Activated CD4-positive, alpha-beta T cell treated with anti-CD3 and anti-CD28 coated beads, Interleukin-2, amount 10 ng/mL, durations not matched to agents 7 days and 5 days (primary cell): ENCODE results near the gene SNX10. TPM values are rescaled to one million over a fixed set of nuclear protein-coding genes. Genes with fewer than 3 reads are reported as not detected.

Source experiments
- CTCF ChIA-PET: fragments of 350-600 bp; sonication (Branson Sonifier 250); formaldehyde crosslinking; loops from one replicate; lab custom pipeline; 2021; ENCODE audit warnings: antibody characterized with exemption; lab: Charles Lee
- POLR2A ChIA-PET: fragments of 350-600 bp; sonication (Branson Sonifier 250); formaldehyde crosslinking; loops from one replicate; lab custom pipeline; 2021; ENCODE audit warnings: antibody characterized with exemption; lab: Charles Lee
- DNase-seq: peaks from one replicate; pipeline ENCODE4 v3.0.0-alpha.2; 2020
- H3K27ac Mint-ChIP-seq: one replicate; pipeline ENCODE4 v1.8.0; 2021; ENCODE audit warnings: mild to moderate bottlenecking, moderate library complexity, mixed read lengths
- H3K27me3 Mint-ChIP-seq: one replicate; pipeline ENCODE4 v1.8.0; 2021; ENCODE audit warnings: mixed read lengths
- H3K36me3 Mint-ChIP-seq: one replicate; pipeline ENCODE4 v1.8.0; 2021; ENCODE audit warnings: low read depth, mixed read lengths
- H3K4me1 Mint-ChIP-seq: one replicate; pipeline ENCODE4 v1.8.0; 2021; ENCODE audit warnings: mixed read lengths
- H3K4me3 Mint-ChIP-seq: one replicate; pipeline ENCODE4 v1.8.0; 2021; ENCODE audit warnings: mild to moderate bottlenecking, moderate library complexity, mixed read lengths
- H3K9me3 Mint-ChIP-seq: one replicate; pipeline ENCODE4 v1.8.0; 2021; ENCODE audit warnings: mixed read lengths
- total RNA-seq, 2 experiments: library from RNA; stranded (reverse); gene quantifications; one replicate each; pipeline ENCODE4 v1.2.3, GENCODE V29; 2021

SNX10 gene
- total RNA-seq, 2 experiments from 2014 or later: 28.1 to 28.9 TPM

DNA sequence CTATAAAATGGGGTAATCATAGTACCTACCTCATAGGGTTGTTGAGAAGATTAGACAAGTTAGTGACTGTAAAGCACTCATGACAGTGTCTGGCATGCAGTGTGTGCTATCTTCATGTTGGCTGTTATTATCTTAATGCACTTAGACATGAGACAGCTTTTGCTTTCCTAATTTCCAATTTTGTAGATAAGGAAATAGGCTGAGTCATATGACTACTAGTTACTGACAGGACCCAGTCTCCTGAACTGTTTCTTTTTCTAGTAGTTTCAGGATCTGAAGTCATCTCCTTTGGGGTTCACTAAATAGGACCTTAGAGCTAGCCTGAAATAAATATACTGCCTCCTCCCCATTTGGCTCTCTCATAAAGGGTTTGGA lies 74.2 kb downstream of the SNX10 start:
- Mint-ChIP-seq H3K27me3 (no peaks in the 10 kb centered on the region), H3K36me3 (peaks cover 11% of the 10 kb centered on the region), H3K4me3 (no peak overlapping the region), H3K9me3 (no peaks in the 10 kb centered on the region), H3K4me1 (peaks cover 18% of the 10 kb centered on the region), H3K27ac (no peak overlapping the region)
- no peak for DNase-seq
- ChIA-PET POLR2A (no interaction called here), CTCF (interaction anchor here (0.9 to 1.9 kb wide), 7 partner anchors 13 to 795 kb away, joined by 3 to 9 read pairs (median 4); no protein-coding TSS in a partner anchor)

DNA sequence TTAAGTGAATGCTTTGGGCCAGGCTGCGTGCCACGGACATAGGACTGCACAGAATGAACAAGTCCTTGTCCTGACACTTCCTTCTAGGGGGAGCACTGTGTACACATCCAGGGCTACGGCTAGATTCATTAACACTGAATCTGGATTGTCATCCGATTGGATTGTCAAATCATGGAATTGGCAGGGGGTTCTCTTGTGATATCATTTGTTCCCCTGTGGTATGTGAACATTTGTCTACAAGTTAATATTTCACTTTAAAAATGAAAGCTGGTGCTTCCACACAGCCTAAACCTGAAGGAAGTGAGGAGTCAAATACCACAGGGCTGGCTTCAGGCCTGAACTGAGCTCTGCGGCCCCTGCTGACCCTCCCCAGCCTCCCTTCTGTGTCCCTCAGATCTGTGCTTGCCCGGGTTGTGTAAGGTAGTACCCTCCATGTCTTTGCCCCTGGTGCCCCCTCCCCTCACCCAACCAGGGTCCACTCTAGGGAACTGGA lies 75.6 kb downstream of the SNX10 start:
- peaks cover 18% of the 10 kb centered on the region for H3K4me1 Mint-ChIP-seq
- POLR2A ChIA-PET: no interaction called here
- CTCF ChIA-PET: interaction anchor here (0.5 kb wide), 1 partner anchor 144 kb away, joined by 3 read pairs; no protein-coding TSS in a partner anchor
- no peaks in the 10 kb centered on the region for H3K9me3 Mint-ChIP-seq
- DNase-seq: no peak
- no peak overlapping the region for H3K4me3 Mint-ChIP-seq
- no peaks in the 10 kb centered on the region for H3K27me3 Mint-ChIP-seq
- peaks cover 16% of the 10 kb centered on the region for H3K36me3 Mint-ChIP-seq
- no peak overlapping the region for H3K27ac Mint-ChIP-seq

DNA sequence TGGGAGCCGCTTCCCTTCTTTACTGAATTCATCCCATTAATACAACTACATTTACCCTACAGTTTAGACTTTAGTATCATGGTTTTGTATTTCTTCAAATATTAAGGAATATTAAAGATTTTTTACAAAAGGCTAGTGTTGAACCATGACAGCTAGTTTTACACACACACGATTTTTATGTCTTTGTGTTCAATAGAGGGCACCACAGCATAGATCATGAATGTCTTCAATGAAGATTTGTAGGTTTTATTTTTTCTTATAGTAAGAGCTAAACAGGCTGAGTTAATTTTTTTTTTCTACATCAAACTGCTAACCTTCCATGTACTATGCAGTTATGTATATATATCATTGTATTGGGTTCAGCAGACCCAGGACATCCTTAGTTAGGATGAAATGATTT lies 76.9 kb downstream of the SNX10 start:
- no peak for DNase-seq
- Mint-ChIP-seq H3K4me3 (no peak overlapping the region), H3K9me3 (no peaks in the 10 kb centered on the region), H3K4me1 (peaks cover 18% of the 10 kb centered on the region), H3K36me3 (peaks cover 20% of the 10 kb centered on the region), H3K27me3 (no peaks in the 10 kb centered on the region), H3K27ac (no peak overlapping the region)
- ChIA-PET POLR2A (no interaction called here), CTCF (interaction anchor here (1.1 to 1.2 kb wide), 2 partner anchors 325 to 792 kb away, joined by 3 read pairs; no protein-coding TSS in a partner anchor)

DNA sequence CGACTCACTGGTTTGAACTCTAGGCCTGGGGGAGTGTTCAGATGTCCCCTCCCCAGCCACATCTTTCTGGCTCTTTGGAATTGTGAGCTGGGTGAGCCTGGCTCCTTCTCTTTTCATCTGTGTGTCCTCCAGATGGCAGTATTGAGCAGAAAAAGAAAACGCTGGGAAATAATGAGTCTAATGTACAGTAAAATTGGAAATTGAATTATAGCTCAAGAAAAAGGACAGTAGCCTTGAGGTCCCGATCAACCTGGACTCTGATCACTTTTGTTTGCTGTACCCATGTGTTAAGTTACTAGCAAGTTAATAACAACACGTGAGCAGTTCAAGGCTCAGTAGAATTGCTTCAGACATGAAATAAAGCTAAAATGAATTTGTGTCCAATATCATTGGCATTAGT lies 77.9 kb downstream of the SNX10 start:
- DNase-seq: peak; percentile 56
- CTCF ChIA-PET: interaction anchor here (0.7 to 1.7 kb wide), 17 partner anchors 13 to 792 kb away, joined by 3 to 5 read pairs (median 3); partner anchors contain the start of gene NFE2L3
- no peaks in the 10 kb centered on the region for H3K9me3 Mint-ChIP-seq
- H3K4me1 Mint-ChIP-seq: peaks cover 18% of the 10 kb centered on the region
- no peak overlapping the region for H3K4me3 Mint-ChIP-seq
- POLR2A ChIA-PET: no interaction called here
- peaks cover 26% of the 10 kb centered on the region for H3K36me3 Mint-ChIP-seq
- no peak overlapping the region for H3K27ac Mint-ChIP-seq
- H3K27me3 Mint-ChIP-seq: peaks cover 2% of the 10 kb centered on the region

DNA sequence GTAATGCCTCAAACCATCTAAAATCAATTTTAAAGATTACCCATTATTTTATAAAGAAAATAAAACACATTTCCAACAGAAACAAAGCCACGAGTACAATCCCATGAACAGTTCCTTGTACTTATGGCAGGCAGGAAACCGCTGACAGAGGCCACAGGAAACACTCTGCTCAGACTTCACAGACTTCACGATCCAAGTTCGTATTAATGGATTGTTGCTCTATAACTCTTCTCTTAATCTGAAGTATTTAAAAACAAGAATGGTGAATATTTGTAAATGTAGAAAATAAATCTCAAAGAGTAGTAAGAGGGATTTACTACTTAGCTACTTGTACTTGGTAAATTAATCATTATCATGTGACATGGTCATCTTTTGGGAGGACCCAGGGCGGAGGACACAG lies 78.3 kb downstream of the SNX10 start:
- peaks cover 16% of the 10 kb centered on the region for H3K4me1 Mint-ChIP-seq

DNA sequence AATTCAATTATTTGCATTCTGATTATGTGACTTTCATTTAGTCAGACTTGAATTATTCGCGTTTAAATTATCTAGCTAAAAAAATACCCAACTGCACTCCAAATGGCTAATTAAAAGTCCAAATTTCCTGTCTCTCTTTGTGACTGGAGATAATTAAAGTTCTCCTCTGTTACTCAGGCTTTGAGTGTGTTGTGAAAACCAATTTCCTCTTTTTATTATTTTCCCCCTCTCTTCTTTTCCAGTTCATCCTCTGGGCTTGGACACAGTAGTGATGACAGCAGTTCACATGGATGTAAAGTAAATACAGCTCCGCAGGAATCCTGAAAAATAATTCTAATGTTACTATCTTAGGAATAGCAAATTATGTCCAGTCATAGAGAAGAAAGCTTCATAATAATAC lies 80.6 kb downstream of the SNX10 start:
- H3K36me3 Mint-ChIP-seq: peaks cover 18% of the 10 kb centered on the region
- H3K4me1 Mint-ChIP-seq: peaks cover 16% of the 10 kb centered on the region
- no peak for DNase-seq
- H3K9me3 Mint-ChIP-seq: no peaks in the 10 kb centered on the region
- ChIA-PET POLR2A (no interaction called here), CTCF (interaction anchor here (0.6 to 1.1 kb wide), 2 partner anchors 65 to 296 kb away, joined by 3 to 5 read pairs; no protein-coding TSS in a partner anchor)
- H3K27me3 Mint-ChIP-seq: peaks cover 13% of the 10 kb centered on the region
- no peak overlapping the region for H3K4me3 Mint-ChIP-seq
- no peak overlapping the region for H3K27ac Mint-ChIP-seq

More for the DNA sequence above, 78.3 kb downstream of the SNX10 start:
- no peak overlapping the region for H3K4me3 Mint-ChIP-seq
- ChIA-PET CTCF (interaction anchor here (0.7 to 1.7 kb wide), 16 partner anchors 12 to 791 kb away, joined by 3 to 5 read pairs (median 4); partner anchors contain the start of gene NFE2L3), POLR2A (no interaction called here)
- H3K9me3 Mint-ChIP-seq: no peaks in the 10 kb centered on the region
- no peak overlapping the region for H3K27ac Mint-ChIP-seq
- peaks cover 3% of the 10 kb centered on the region for H3K27me3 Mint-ChIP-seq
- peaks cover 24% of the 10 kb centered on the region for H3K36me3 Mint-ChIP-seq
- no peak for DNase-seq

DNA sequence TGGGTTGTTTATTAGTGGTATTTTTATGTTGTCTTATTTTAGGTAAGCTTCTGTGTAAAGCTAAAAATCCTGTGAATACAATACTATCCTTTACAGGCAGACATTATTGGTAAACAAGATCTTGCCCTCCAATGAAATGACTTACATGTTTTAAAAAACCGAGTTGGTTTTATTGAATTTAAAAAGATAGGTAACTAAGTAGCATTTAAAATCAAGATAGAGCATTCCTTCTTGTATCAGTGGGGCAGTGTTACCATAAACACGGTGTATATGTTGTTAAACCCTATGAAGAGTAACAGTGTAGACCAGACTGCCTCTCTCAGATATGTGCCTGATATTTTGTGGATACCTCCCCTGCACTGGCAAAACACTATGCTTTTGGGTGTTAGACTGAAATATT lies 81.0 kb downstream of the SNX10 start:
- peaks cover 17% of the 10 kb centered on the region for H3K4me1 Mint-ChIP-seq
- no peak for DNase-seq
- no peak overlapping the region for H3K4me3 Mint-ChIP-seq
- H3K9me3 Mint-ChIP-seq: no peaks in the 10 kb centered on the region
- CTCF ChIA-PET: interaction anchor here (0.6 to 1.1 kb wide), 2 partner anchors 65 to 295 kb away, joined by 3 to 5 read pairs; no protein-coding TSS in a partner anchor
- POLR2A ChIA-PET: no interaction called here
- peaks cover 16% of the 10 kb centered on the region for H3K36me3 Mint-ChIP-seq
- H3K27ac Mint-ChIP-seq: no peak overlapping the region
- H3K27me3 Mint-ChIP-seq: peaks cover 16% of the 10 kb centered on the region

DNA sequence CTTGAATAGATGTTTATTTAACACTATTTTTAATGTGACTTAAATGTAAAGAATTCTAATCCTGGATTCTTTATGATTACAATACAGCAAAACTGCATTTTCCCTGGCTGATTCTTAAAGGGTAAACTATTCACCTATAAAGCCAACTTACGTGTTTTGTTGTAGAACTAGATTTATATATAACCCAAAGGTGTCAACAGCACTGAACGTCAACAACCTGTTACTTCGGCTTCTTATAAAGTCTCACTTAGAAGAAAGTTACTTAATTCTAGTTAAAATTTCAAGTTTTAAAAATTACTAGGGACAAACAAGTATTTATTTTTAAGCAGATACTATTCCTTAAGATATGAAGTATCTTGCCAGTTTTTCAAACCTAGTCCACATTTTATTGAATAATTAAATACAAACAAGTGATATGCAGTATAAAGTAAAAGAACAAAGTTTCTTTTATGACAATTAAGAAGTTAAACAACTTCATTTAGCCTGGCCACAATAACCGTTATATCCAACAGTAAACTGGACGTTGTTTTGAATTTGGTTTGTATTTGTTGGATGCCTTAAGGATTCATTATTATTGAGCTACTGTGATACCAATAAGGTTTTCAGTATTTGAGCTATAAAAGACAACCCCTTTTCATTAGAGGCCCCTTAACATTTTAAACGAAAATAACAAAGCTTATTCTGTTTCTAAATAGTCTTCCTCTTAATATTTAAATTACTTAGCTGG lies 83.1 kb downstream of the SNX10 start:
- H3K9me3 Mint-ChIP-seq: no peaks in the 10 kb centered on the region
- H3K4me3 Mint-ChIP-seq: no peak overlapping the region
- CTCF ChIA-PET: interaction anchor here (0.8 to 1.4 kb wide), 4 partner anchors 10 to 482 kb away, joined by 3 to 4 read pairs (median 3); no protein-coding TSS in a partner anchor
- H3K27ac Mint-ChIP-seq: no peak overlapping the region
- H3K4me1 Mint-ChIP-seq: peaks cover 14% of the 10 kb centered on the region
- no peak for DNase-seq
- POLR2A ChIA-PET: no interaction called here
- H3K27me3 Mint-ChIP-seq: peaks cover 25% of the 10 kb centered on the region
- peaks cover 16% of the 10 kb centered on the region for H3K36me3 Mint-ChIP-seq

DNA sequence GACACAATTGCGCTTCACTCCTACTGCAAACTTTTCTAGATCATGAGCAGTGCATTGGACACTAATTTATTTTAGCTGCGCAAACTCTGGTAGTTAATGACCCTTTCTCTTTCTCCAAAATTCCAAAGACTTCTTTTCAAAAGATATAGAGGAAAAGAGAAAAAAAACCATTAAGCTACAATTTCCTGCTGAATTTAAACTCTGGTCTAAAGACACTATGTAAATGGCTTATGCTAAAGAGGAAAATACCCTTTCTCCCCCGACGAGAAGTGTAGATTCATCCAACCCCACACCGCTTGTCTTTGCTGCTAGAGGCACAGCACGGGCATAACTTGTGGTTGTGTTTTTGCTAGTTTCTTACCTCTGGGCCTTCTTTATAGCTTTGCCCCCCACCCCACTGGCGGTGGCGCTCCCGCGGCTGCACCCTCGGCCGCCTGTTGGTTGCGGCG lies 84.1 kb downstream of the SNX10 start:
- CTCF ChIA-PET: interaction anchor here (0.8 to 1.4 kb wide), 4 partner anchors 11 to 483 kb away, joined by 3 to 4 read pairs (median 3); no protein-coding TSS in a partner anchor
- Mint-ChIP-seq H3K9me3 (no peaks in the 10 kb centered on the region), H3K4me3 (peak overlapping the region; percentile 69), H3K4me1 (peaks cover 10% of the 10 kb centered on the region), H3K27ac (no peak overlapping the region), H3K36me3 (peaks cover 14% of the 10 kb centered on the region), H3K27me3 (peaks cover 25% of the 10 kb centered on the region)
- no peak for DNase-seq
- POLR2A ChIA-PET: no interaction called here

DNA sequence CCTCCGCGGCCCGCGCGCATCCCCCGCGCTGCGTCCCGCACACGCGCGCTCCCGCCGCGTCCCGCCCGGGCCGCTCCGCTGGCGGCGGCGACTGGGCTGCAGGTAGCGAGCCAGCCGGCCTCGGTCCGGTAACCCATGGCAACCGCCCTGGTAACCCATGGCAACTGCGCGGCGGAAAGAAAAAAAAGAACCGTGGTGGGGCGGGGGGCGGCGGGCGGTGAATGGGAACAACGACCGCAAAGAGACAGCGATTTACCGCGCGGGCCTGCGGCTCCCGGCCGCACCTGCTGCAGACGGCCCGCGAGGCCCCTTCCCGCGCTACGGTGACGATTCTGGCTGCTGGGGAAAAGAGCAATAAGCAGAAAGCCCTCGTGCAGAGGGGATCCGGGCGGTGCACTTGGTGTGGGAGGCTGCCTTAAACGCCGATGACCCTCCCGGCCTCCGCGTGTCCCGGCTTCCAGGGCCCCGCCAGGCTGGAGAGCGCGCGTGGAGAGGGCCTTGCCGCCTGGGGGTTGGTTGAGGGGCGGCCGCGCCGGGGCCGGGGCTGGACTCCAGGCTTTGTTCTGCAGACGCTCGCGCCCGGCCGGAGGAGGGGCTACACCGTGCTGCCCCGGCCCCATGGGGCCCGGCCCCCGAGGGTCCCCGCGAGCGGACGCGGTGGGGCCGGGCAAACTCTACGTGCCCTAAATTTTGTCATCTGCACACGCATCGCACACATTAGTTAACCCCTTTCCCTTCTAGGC lies 84.7 kb downstream of the SNX10 start:
- peak overlapping the region; percentile 73 for H3K4me3 Mint-ChIP-seq
- peak overlapping the region; percentile 38 for H3K27ac Mint-ChIP-seq
- peaks cover 12% of the 10 kb centered on the region for H3K4me1 Mint-ChIP-seq
- CTCF ChIA-PET: interaction anchor here (1.2 to 1.4 kb wide), 3 partner anchors 11 to 483 kb away, joined by 3 to 5 read pairs (median 4); no protein-coding TSS in a partner anchor
- peak; percentile 26 for DNase-seq
- H3K36me3 Mint-ChIP-seq: peaks cover 14% of the 10 kb centered on the region
- POLR2A ChIA-PET: no interaction called here
- no peaks in the 10 kb centered on the region for H3K9me3 Mint-ChIP-seq
- peaks cover 25% of the 10 kb centered on the region for H3K27me3 Mint-ChIP-seq

DNA sequence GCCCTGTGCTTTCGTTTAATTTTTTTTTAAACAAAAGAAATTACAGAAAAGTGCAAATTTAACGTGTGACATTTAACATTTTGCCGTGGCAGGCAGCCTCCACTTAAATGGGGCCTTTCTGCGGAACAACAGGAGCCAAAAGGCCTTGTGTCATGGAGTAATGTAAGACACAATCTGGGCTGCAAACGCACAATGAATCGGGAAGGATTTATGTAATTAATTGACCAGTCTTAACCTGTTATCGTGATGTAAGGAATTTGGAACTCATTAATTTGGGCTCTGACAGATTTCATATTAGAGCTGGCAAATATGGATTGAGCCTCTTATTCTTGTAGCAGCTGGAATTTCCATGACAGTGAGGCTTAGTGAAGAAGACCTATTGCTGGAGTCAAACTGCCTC lies 86.4 kb downstream of the SNX10 start:
- ChIA-PET CTCF (interaction anchor here (0.6 to 1.0 kb wide), 5 partner anchors 19 to 783 kb away, joined by 3 to 5 read pairs (median 4); no protein-coding TSS in a partner anchor), POLR2A (no interaction called here)
- no peak overlapping the region for H3K27ac Mint-ChIP-seq
- no peaks in the 10 kb centered on the region for H3K9me3 Mint-ChIP-seq
- H3K4me3 Mint-ChIP-seq: no peak overlapping the region
- DNase-seq: no peak
- peaks cover 12% of the 10 kb centered on the region for H3K4me1 Mint-ChIP-seq
- H3K36me3 Mint-ChIP-seq: peaks cover 6% of the 10 kb centered on the region
- H3K27me3 Mint-ChIP-seq: peaks cover 25% of the 10 kb centered on the region

DNA sequence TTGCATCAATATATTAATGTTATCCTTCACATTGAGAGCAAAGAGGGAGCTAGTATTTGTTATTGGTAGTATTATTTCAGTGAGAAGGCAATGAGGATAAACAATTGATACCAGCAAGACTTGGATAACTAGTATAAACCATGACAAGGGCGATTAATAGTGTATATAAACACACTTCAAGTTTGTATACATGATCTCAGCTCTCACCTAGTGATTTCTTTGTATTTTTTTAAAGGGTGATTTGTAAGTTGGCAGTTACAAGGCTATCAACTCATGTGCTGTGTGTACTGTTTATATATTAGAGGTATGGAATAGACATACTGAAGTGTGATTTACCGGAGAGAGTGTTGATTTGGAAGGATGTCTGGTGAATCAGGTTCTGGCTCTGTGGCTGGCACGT lies 88.0 kb downstream of the SNX10 start:
- Mint-ChIP-seq H3K4me3 (no peak overlapping the region), H3K9me3 (no peaks in the 10 kb centered on the region), H3K36me3 (no peaks in the 10 kb centered on the region), H3K4me1 (peaks cover 12% of the 10 kb centered on the region), H3K27ac (no peak overlapping the region), H3K27me3 (peaks cover 27% of the 10 kb centered on the region)
- CTCF ChIA-PET: interaction anchor here (1.0 kb wide), 1 partner anchor 10 kb away, joined by 3 read pairs; no protein-coding TSS in a partner anchor
- no peak for DNase-seq
- POLR2A ChIA-PET: no interaction called here
